Suprapubic skin (tissue), 4 donors: ENCODE results near the gene FSTL4. TPM values are rescaled to one million over a fixed set of nuclear protein-coding genes. Genes with fewer than 3 reads are reported as not detected.

ENCODE experiments used
- DNase-seq, 2 donors: peaks; one replicate each; pipeline ENCODE4 v3.0.0-alpha.2; 2019; ENCODE audit warnings: low spot score in 2 of 2
- H3K27ac ChIP-seq: fragments of 200-600 bp; sonication (generic); one replicate; pipeline ENCODE4 v1.5.1; 2019
- H3K27me3 ChIP-seq: fragments of 200-600 bp; sonication (generic); one replicate; pipeline ENCODE4 v1.5.1; 2019
- H3K36me3 ChIP-seq: fragments of 200-600 bp; sonication (generic); one replicate; pipeline ENCODE4 v1.5.1; 2019
- H3K4me1 ChIP-seq: fragments of 200-600 bp; sonication (generic); one replicate; pipeline ENCODE4 v1.5.1; 2019
- H3K4me3 ChIP-seq: fragments of 200-600 bp; sonication (generic); one replicate; pipeline ENCODE4 v1.5.1; 2019; ENCODE audit warnings: mild to moderate bottlenecking
- H3K9me3 ChIP-seq: fragments of 200-600 bp; sonication (generic); one replicate; pipeline ENCODE4 v1.5.1; 2019
- EP300 ChIP-seq: sonication (generic); formaldehyde crosslinking; IDR thresholded peaks from one replicate; pipeline ENCODE4 v1.6.1; 2017; ENCODE audit warnings: antibody characterized with exemption
- POLR2A ChIP-seq, 2 donors: fragments of 450-650 bp; IDR thresholded peaks; one replicate each; pipeline ENCODE4 v1.6.1; 2017; ENCODE audit warnings: antibody characterized with exemption in 2 of 2, mild to moderate bottlenecking in 2 of 2, moderate library complexity in 2 of 2
- POLR2AphosphoS5 ChIP-seq, 3 donors: sonication (generic); formaldehyde crosslinking; IDR thresholded peaks; one replicate each; pipeline ENCODE4 v1.6.1; 2017; ENCODE audit warnings: antibody characterized with exemption in 3 of 3
- WGBS: methylation state at CpG from one replicate; pipeline ENCODE4 v1.1.5; 2018; 5-methylcytosine and 5-hydroxymethylcytosine counted together
- total RNA-seq, 4 donors: library from RNA; depleted of rRNA; stranded (reverse); fragments of >200 nt; gene quantifications; one replicate each; pipeline ENCODE4 v1.1.0, GENCODE V29; 2016
- TF ChIP-seq, protein P1 (sequence below), 2 donors: fragments of 200-600 bp in 1 of 2; fragments of 450-650 bp in 1 of 2; sonication (generic) in 1 of 2; IDR thresholded peaks; one replicate each; pipeline ENCODE4 v1.5.1; 2016 to 2019; ENCODE audit warnings: antibody characterized with exemption in 2 of 2, mild to moderate bottlenecking in 1 of 2, moderate library complexity in 1 of 2

FSTL4 gene
- total RNA-seq, 4 donors from 2014 or later: 2.3 to 6.4 (median 5.8) TPM

DNA sequence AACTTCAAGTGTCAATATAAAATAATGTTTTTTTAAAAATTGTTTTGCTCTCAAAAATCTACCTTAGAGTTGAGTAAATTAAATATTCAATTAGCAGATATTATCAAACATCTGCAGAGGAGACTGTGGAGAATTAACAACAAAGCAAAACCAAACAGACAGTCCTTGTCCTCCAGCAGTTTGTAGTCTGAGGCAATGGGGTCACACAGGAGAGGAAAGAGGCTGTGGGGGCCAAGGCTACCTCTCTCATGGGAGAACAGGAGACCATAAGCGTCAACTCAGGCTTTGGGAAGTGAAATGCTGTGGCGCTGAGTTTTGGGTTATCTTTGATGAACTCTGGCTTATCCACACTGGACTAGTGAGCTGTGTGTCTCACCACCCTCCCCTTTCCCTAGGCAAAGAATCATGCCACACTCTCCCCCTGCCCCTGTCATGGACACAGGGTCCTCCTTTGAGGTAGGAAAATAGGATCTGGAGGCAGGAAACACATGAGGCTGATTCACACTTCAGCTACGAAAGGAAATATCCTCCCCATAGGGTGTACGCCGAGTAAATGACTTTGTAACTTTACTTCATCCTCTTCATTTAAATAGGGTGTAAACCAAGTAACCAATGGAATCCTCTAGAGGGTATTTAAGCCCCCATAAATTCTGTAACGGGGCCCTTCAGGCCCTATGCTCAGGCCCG, 152.7 kb downstream of the FSTL4 start:
- peaks cover 28% of the 10 kb centered on the region for H3K4me1 ChIP-seq
- H3K36me3 ChIP-seq: no peaks in the 10 kb centered on the region
- TF ChIP-seq, protein P1, sequence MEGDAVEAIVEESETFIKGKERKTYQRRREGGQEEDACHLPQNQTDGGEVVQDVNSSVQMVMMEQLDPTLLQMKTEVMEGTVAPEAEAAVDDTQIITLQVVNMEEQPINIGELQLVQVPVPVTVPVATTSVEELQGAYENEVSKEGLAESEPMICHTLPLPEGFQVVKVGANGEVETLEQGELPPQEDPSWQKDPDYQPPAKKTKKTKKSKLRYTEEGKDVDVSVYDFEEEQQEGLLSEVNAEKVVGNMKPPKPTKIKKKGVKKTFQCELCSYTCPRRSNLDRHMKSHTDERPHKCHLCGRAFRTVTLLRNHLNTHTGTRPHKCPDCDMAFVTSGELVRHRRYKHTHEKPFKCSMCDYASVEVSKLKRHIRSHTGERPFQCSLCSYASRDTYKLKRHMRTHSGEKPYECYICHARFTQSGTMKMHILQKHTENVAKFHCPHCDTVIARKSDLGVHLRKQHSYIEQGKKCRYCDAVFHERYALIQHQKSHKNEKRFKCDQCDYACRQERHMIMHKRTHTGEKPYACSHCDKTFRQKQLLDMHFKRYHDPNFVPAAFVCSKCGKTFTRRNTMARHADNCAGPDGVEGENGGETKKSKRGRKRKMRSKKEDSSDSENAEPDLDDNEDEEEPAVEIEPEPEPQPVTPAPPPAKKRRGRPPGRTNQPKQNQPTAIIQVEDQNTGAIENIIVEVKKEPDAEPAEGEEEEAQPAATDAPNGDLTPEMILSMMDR (IDR thresholded peaks at IDR 0.05): no peak
- TF ChIP-seq POLR2AphosphoS5 (IDR thresholded peaks at IDR 0.05) (no peak), POLR2A (IDR thresholded peaks at IDR 0.05) (no peak)
- no peaks in the 10 kb centered on the region for H3K9me3 ChIP-seq
- H3K27me3 ChIP-seq: no peaks in the 10 kb centered on the region
- H3K4me3 ChIP-seq: no peak overlapping the region
- no peak overlapping the region for H3K27ac ChIP-seq
- WGBS: 89% methylated on average over 7 of the region's 7 CpGs
- DNase-seq: peak in 1 of 2 donors; percentile 38

DNA sequence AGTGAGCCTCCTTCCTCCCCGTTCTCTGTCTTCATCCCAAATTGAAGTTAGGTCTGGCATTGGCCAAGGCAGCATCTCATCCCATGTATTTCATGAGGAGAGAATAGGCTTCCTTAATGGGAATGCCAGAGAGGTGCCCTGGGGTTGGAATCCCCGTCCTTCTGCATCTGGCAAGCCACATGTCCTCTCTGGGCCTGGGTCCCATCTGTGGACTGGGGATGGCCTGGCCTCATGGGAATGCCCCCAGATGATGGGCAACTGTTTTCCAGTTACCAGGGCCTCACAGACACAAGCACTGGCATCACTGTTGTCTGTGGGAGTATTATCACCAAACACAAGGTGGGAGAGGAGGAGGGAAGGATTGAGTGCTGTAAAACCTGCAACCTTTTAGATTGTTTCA, 153.9 kb downstream of the FSTL4 start:
- H3K27me3 ChIP-seq: no peaks in the 10 kb centered on the region
- TF ChIP-seq, protein P1 (IDR thresholded peaks at IDR 0.05): no peak
- TF ChIP-seq EP300 (no peak), POLR2AphosphoS5 (IDR thresholded peaks at IDR 0.05) (no peak), POLR2A (IDR thresholded peaks at IDR 0.05) (no peak)
- no peaks in the 10 kb centered on the region for H3K36me3 ChIP-seq
- H3K4me1 ChIP-seq: peaks cover 36% of the 10 kb centered on the region
- H3K4me3 ChIP-seq: no peak overlapping the region
- H3K27ac ChIP-seq: no peak overlapping the region
- peak in 1 of 2 donors; percentile 29 for DNase-seq
- 96% methylated on average over 2 of the region's 2 CpGs for WGBS
- no peaks in the 10 kb centered on the region for H3K9me3 ChIP-seq

DNA sequence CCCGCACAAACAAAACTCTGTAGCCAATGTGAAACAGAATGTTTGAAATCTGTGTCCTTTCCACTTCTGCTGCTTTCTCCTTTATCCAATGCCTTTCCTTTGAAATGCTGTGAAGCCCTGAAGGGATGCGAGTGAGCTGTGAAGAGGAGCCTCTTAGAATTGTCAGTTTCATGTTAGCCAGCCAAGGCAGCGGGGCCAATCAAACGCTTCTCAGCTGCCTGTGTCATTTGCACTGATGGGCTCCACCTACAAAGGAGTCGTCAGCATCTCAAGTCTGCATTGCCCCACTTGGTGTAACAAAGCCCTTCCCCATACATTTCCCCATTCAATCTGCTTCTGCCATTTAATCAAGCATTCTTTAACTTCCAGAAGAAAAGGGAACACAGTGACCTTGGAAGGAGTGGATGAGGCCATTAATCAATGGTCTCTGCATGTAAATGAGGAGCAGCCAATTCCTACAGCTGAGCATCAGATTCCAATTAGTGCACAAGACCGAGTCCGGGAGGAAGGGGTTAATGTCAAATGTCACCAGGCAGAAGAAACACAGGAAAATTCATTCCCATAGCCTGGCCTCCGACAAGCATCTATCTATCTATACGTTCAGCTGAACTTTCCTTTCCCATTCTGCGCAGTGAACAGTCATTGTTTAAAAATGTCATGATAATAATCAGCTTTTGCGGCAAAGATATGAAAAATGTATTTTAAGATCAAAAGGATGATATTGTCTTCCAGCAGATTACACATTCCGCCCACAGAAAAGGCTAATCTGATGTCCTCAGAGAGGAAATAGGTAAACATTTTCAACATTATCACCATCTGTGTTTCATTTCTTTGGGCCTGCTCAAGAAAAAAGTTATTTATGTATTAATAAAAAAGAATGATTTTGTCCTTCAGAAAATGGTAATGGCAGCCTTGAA, 154.6 kb downstream of the FSTL4 start:
- DNase-seq: peak in 1 of 2 donors; percentile 66
- WGBS: 37% methylated on average over 12 of the region's 12 CpGs
- TF ChIP-seq POLR2AphosphoS5 (IDR thresholded peaks at IDR 0.05) (no peak), POLR2A (IDR thresholded peaks at IDR 0.05) (no peak), EP300 (no peak)
- TF ChIP-seq, protein P1 (IDR thresholded peaks at IDR 0.05): no peak
- Histone ChIP-seq H3K36me3 (no peaks in the 10 kb centered on the region), H3K27ac (peak overlapping the region; percentile 2), H3K4me3 (no peak overlapping the region), H3K9me3 (no peaks in the 10 kb centered on the region), H3K4me1 (peaks cover 36% of the 10 kb centered on the region), H3K27me3 (no peaks in the 10 kb centered on the region)

DNA sequence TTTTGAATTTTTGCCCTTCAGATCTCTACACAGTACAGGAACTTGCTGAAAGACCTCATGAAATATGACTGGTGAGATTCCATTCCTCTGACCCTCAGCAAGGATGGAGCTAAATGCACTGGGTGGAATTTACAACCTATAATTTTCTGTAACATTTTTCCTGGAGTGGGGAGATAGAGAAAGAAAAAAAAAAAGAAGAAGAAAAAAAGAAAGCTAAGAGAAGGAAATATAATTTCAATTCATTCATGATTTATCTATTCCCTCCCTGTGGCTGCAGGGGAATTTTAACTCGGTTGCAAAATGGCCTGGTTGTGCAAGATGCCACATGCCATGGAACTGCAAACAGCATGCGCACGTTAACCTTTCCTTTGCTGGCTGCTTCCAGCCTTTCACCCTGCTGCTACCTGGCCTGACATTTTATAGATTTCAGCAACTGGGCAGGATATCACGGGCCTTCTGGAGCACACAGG, 155.4 kb downstream of the FSTL4 start:
- Histone ChIP-seq H3K27ac (peak overlapping the region; percentile 2), H3K9me3 (no peaks in the 10 kb centered on the region), H3K4me1 (peaks cover 34% of the 10 kb centered on the region), H3K36me3 (no peaks in the 10 kb centered on the region), H3K4me3 (no peak overlapping the region), H3K27me3 (no peaks in the 10 kb centered on the region)
- 30% methylated on average over 4 of the region's 4 CpGs for WGBS
- no peak for DNase-seq
- TF ChIP-seq POLR2A (IDR thresholded peaks at IDR 0.05): no peak
- TF ChIP-seq POLR2AphosphoS5 (IDR thresholded peaks at IDR 0.05): no peak
- TF ChIP-seq, protein P1 (IDR thresholded peaks at IDR 0.05): no peak
- no peak for TF ChIP-seq EP300

DNA sequence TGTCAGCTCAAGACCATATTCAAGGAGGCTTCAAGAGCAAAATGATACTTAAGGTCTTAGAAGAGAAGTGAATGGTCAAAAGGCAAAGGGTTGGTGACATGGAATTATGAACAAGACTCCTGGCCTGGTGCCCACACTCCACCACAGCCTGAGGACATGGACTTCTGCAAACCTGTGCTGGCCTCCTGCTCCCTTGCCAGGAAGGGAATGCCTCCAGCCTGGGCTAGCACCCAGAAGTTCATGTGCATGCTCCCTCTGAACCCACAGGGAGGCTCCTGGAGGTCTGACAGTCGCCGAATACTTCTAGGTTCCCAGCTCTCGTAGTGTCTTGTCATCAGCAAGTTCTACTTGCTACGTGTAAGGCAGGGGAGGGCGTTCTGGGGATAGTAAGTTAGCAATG, 156.7 kb downstream of the FSTL4 start:
- no peak for TF ChIP-seq POLR2A (IDR thresholded peaks at IDR 0.05)
- no peak overlapping the region for H3K27ac ChIP-seq
- no peak for DNase-seq
- H3K27me3 ChIP-seq: no peaks in the 10 kb centered on the region
- H3K9me3 ChIP-seq: no peaks in the 10 kb centered on the region
- no peaks in the 10 kb centered on the region for H3K36me3 ChIP-seq
- H3K4me3 ChIP-seq: no peak overlapping the region
- H3K4me1 ChIP-seq: peaks cover 34% of the 10 kb centered on the region
- 34% methylated on average over 5 of the region's 5 CpGs for WGBS
